Neural cell (in vitro differentiated cells): Measurements from ENCODE around the gene PDGFA.

Source experiments
- EP300 ChIP-seq: fragments of 450-650 bp; conservative IDR thresholded peaks from 2 replicates; pipeline ENCODE4 v1.6.1; 2014; ENCODE audit warnings: antibody characterized with exemption, mild to moderate bottlenecking, moderate library complexity; ENCODE audit not compliant: poor library complexity, severe bottlenecking
- POLR2AphosphoS5 ChIP-seq: IDR thresholded peaks from 2 replicates; pipeline ENCODE4 v1.6.1; 2012
- TAF1 ChIP-seq: IDR thresholded peaks from 2 replicates; pipeline ENCODE4 v1.6.1; 2012; ENCODE audit warnings: low read depth
- TF ChIP-seq, protein P1 (sequence below): fragments of 450-650 bp; IDR thresholded peaks from 2 replicates; pipeline ENCODE4 v1.5.1; 2014; ENCODE audit warnings: antibody characterized with exemption, mild to moderate bottlenecking, moderate library complexity; ENCODE audit not compliant: poor library complexity, severe bottlenecking

GRCh38 chr7:568031-568951 is 48.6 kb upstream of the PDGFA start:
- TF ChIP-seq, protein P1, sequence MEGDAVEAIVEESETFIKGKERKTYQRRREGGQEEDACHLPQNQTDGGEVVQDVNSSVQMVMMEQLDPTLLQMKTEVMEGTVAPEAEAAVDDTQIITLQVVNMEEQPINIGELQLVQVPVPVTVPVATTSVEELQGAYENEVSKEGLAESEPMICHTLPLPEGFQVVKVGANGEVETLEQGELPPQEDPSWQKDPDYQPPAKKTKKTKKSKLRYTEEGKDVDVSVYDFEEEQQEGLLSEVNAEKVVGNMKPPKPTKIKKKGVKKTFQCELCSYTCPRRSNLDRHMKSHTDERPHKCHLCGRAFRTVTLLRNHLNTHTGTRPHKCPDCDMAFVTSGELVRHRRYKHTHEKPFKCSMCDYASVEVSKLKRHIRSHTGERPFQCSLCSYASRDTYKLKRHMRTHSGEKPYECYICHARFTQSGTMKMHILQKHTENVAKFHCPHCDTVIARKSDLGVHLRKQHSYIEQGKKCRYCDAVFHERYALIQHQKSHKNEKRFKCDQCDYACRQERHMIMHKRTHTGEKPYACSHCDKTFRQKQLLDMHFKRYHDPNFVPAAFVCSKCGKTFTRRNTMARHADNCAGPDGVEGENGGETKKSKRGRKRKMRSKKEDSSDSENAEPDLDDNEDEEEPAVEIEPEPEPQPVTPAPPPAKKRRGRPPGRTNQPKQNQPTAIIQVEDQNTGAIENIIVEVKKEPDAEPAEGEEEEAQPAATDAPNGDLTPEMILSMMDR = no peak
- TF ChIP-seq POLR2AphosphoS5 (no peak), EP300 (no peak), TAF1 (no peak)
